Astrocyte of the cerebellum (primary cell): ENCODE measurements around the gene CTNNA2.

Experiments
- DNase-seq: peaks from one replicate; pipeline ENCODE4 v3.0.0-alpha.2; 2011; ENCODE audit warnings: low read depth
- H3K4me3 ChIP-seq: 2 replicates; pipeline ENCODE4 v1.5.1; 2011; ENCODE audit warnings: mild to moderate bottlenecking, low read depth, low read length, moderate library complexity
- CTCF ChIP-seq: IDR thresholded peaks from 2 replicates; pipeline ENCODE4 v1.5.1; 2012; ENCODE audit warnings: low read length, low read depth, moderate library complexity, mild to moderate bottlenecking; ENCODE audit errors: missing control alignments
- in situ Hi-C: cut with HindIII; loops from 2 replicates; pipeline ENCODE4 v1.10.0; 2017; ENCODE audit warnings: low sequenced_read_pairs

The CTNNA2 gene

GRCh38 chr2:79960519-79960918, 447.7 kb downstream of the CTNNA2 start:
- TF ChIP-seq CTCF = no peak
- in situ Hi-C loops = no loop called here
- H3K4me3 ChIP-seq = no peak overlapping the region
- no peak for DNase-seq

GRCh38 chr2:79964966-79965365, 452.1 kb downstream of the CTNNA2 start:
- in situ Hi-C loops = no loop called here
- no peak for DNase-seq
- no peak for TF ChIP-seq CTCF
- H3K4me3 ChIP-seq = no peak overlapping the region

GRCh38 chr2:79966369-79966768, 453.5 kb downstream of the CTNNA2 start:
- no peak overlapping the region for H3K4me3 ChIP-seq
- DNase-seq = no peak
- no peak for TF ChIP-seq CTCF
- in situ Hi-C loops = no loop called here

GRCh38 chr2:79966882-79967281, 454.0 kb downstream of the CTNNA2 start:
- no peak for TF ChIP-seq CTCF
- in situ Hi-C loops = no loop called here
- DNase-seq = no peak
- no peak overlapping the region for H3K4me3 ChIP-seq

GRCh38 chr2:79971807-79972206, 459.0 kb downstream of the CTNNA2 start:
- in situ Hi-C loops = no loop called here
- H3K4me3 ChIP-seq = no peak overlapping the region
- no peak for DNase-seq
- no peak for TF ChIP-seq CTCF

GRCh38 chr2:79972661-79973060, 459.8 kb downstream of the CTNNA2 start:
- DNase-seq = no peak
- no peak overlapping the region for H3K4me3 ChIP-seq
- in situ Hi-C loops = no loop called here
- TF ChIP-seq CTCF = no peak
